Right lung (tissue), 5 donors: ENCODE data around the gene WLS. TPM values are rescaled to one million over a fixed set of nuclear protein-coding genes. Genes with fewer than 3 reads are reported as not detected.

Source experiments
- DNase-seq, 2 donors: peaks; one replicate each; pipeline ENCODE4 v3.0.0-alpha.2; 2013
- polyA plus RNA-seq, 5 donors: library from polyadenylated mRNA; unstranded; fragments of 120-200 nt; gene quantifications; one replicate each; pipeline versions ENCODE4 v1.2.1 to v1.2.3, GENCODE V29; 2013; ENCODE audit warnings: inconsistent platforms in 1 of 5, low replicate concordance in 1 of 5; ENCODE audit not compliant: insufficient read length in 5 of 5, insufficient read depth in 1 of 5

Gene WLS
- polyA plus RNA-seq, 5 donors: 112 to 174 (median 149) TPM

DNA sequence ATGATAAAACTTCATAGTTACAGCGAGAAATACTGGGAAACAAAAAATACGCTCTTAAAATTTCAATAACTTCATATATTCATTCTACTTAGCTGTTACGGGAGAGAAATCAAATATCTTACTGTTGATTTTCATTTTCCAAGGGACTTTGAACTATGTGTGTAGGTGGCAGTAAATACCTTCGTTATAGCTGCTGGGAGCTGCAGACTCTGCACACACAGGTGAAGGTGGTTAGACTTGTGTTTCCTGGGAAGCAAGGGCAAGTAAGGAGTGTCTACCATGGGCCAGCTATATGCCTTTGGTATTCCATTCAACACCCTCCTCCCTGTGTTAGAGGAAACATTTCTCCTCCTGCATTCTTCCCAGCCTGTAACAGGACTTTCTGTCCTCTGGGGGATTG, 130.5 kb downstream of the WLS start:
- DNase-seq: no peak

DNA sequence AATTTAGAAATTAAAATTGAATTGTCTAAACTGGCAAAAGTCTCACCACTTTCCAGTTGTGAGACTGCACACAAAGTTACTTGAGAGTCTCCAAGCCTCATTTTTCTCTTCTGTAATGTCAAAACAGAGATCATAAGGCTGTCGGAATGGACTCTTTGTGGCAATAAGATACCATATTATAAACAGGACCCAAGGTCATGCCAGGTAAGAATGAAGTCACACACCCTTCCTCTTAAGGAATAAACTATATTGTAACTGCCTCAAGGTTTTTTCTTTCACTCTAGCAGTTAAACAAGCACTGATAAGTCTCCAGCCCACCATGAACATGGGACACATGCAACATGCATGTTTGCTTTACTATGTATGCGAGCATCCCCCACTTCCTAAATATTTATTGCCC, 131.8 kb downstream of the WLS start:
- no peak for DNase-seq

DNA sequence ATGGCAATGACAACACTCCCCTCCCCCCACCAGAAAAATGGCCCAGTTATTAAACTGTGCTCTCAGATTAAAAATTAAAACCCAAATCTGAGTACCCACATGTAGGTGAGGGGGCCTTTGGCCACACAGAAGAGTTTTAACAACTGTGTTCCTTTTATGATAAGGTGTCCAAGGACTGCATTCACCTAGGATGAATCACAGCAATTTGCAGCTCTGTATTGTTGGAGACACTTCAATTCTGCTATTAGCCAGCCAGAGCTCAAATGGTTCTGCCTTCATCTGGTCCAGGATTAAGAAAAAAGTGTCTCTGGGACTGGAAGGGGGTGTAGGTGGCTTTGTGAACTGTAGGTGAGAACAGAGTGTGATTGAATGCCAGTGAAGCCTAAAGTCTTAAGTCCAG, 138.6 kb downstream of the WLS start:
- DNase-seq: no peak

DNA sequence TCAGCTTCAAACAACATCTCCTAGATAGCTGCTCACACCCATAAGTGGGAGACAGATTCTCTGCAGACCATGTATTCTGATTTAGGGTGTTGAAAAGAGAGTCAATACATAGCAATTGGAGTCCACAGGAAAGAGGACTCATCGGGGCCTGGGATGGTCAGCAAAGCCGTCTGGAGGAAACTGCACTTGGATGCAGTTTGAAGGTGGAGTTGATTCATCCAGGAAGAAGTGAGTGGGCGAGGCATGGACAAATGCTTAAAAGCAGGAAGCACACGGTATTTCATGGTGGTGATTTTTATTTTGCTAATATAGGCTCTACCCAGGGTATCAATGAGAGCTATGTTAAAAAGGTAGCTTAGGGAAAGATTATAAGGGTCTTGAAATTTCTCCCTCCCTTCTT, 145.1 kb downstream of the WLS start:
- DNase-seq: no peak

DNA sequence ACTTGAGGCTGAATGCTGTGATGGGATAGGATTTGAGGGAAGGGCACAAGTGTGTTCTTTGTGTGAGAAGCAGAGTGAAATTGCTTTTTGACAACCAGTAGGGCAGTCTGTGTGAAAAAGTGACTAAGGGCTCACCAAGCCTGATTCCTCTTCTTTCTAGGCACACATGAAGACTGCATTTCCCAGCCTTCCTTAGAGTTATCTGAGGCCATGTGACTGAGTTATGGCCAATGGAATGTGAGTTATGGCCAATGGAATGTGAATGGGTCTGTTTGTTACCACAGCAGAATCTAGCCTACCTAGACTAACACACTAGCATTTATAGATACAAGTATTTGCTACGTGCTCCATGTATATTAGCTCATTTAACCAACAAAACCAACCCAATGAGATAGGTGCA, 146.6 kb downstream of the WLS start:
- no peak for DNase-seq

DNA sequence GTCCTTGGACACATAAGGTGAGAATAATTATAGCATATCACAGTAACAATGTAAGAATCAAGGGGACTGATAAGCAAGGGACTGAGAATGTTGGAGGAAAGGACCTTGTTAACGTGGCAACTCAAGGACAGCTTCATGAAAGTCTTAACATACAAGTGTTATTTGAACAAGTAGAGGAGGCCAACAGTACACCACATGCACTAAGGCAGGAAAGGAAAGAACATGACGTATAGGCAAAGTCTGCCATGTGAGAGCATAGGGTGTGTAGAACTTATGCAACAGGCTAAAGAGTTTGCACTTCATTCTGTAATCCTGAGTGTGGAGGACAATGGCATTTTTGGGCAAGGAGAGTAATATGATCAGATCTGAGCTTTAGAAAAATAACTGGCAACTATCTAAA, 148.6 kb downstream of the WLS start:
- DNase-seq: peak; percentile 10 to 11

DNA sequence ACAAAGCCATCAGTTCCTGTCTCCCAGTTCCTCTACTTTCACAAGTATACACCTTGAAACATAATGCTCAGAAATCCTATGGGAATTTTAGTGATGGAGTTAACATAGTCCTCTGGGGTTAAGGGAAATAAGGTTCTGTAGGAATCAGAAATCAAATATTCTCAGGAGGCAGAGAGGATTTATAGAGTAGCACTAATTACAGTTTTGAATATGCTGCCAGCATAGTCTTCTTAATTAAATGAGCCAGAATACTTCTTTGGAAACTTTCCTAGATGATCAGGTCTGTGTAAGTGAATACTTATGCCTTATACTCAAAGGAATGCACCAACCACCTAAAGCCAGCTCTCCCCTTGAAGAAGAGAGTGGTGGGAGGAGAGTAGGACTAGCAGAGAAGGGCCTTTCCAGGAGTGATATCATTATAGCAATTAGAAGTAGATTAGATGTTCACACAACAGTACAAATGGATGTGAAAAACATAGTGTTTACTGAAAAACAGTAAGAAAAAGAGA, 150.5 kb downstream of the WLS start:
- DNase-seq: no peak

DNA sequence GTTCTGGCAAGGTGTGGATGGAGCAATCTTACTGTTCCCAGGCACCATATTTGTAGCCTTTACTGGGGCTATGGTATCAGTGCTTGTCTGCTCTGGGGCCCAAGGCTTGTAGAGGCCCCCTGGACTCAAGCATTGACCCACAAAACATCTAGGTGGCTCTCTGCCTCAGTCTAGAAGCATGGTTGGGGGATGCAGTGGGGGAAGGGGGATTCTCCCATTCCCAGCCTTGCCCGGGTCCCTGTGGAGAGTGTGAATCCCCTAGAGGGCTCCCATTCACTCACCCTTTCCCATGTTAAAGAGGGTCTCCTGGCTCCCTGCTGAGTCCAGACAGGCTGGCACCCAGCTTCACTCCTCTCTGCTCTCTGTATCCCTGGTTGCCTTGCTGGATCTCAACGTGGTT, 153.7 kb downstream of the WLS start:
- no peak for DNase-seq

Other genes starting within 250 kb of the WLS start
- gene DIRAS3, start 181.9 kb downstream of the WLS start, polyA plus RNA-seq: 1 to 10 TPM; 2.6 to 3.0 (median 2.8) TPM
- gene RPE65, start 217.4 kb upstream of the WLS start, polyA plus RNA-seq: under 1 TPM; 0.09 to 0.69 (median 0.31) TPM